ENCODE results near the gene SMAD2.
"Not testable (repeated sequence)": the region's sequence is repeated elsewhere in the genome, so short reads cannot be mapped to it uniquely, and the experiment has no call there.

SMAD2 gene

GRCh38 chr18:47829831-47830230 lies 100.6 kb downstream of the SMAD2 start:
- H3K36me3 ChIP-seq (replicated peaks; ENCODE audit: low read depth, low read length): peaks cover 59% of the 10 kb centered on the region
- H4K20me1 ChIP-seq (ENCODE audit: insufficient read depth, low read length): no peaks in the 10 kb centered on the region
- no peak overlapping the region for H3K4me3 ChIP-seq (ENCODE audit: low read length)
- no peaks in the 10 kb centered on the region for H3K4me1 ChIP-seq (ENCODE audit: low read length)
- TF ChIP-seq EZH2phosphoT487 (IDR thresholded peaks at IDR 0.05; ENCODE audit: low read depth): no peak
- no peak for TF ChIP-seq CTCF (IDR thresholded peaks at IDR 0.05; ENCODE audit: low read depth, low read length)
- no peak overlapping the region for H3K27ac ChIP-seq (ENCODE audit: low read length)
- H3K9ac ChIP-seq (ENCODE audit: low read length): no peak overlapping the region
- no peak overlapping the region for H2AFZ ChIP-seq (ENCODE audit: low read depth, low read length)
- H3K79me2 ChIP-seq (ENCODE audit: low read length): no peaks in the 10 kb centered on the region
- H3K27me3 ChIP-seq (ENCODE audit: low read depth, low read length): no peaks in the 10 kb centered on the region
- H3K9me3 ChIP-seq (ENCODE audit: insufficient read depth, low read length): no peaks in the 10 kb centered on the region
- no peak overlapping the region for H3K4me2 ChIP-seq (ENCODE audit: low read length)

GRCh38 chr18:47828031-47828430 lies 102.4 kb downstream of the SMAD2 start:
- H3K36me3 ChIP-seq (replicated peaks; ENCODE audit: low read depth, low read length): peaks cover 48% of the 10 kb centered on the region
- not testable (repeated sequence) for H3K9ac ChIP-seq (ENCODE audit: low read length); H4K20me1 ChIP-seq (ENCODE audit: insufficient read depth, low read length); H2AFZ ChIP-seq (ENCODE audit: low read depth, low read length); H3K4me3 ChIP-seq (ENCODE audit: low read length); H3K4me1 ChIP-seq (ENCODE audit: low read length); H3K79me2 ChIP-seq (ENCODE audit: low read length); H3K27ac ChIP-seq (ENCODE audit: low read length); H3K9me3 ChIP-seq (ENCODE audit: insufficient read depth, low read length); H3K4me2 ChIP-seq (ENCODE audit: low read length); H3K27me3 ChIP-seq (ENCODE audit: low read depth, low read length)

- H2AFZ ChIP-seq (ENCODE audit: low read depth, low read length): no peak overlapping the region
- no peak overlapping the region for H3K9ac ChIP-seq (ENCODE audit: low read length)
- H3K27ac ChIP-seq (ENCODE audit: low read length): no peak overlapping the region
- H3K4me1 ChIP-seq (ENCODE audit: low read length): no peaks in the 10 kb centered on the region
- no peaks in the 10 kb centered on the region for H4K20me1 ChIP-seq (ENCODE audit: insufficient read depth, low read length)
- peaks cover 41% of the 10 kb centered on the region for H3K36me3 ChIP-seq (replicated peaks; ENCODE audit: low read depth, low read length)
- H3K79me2 ChIP-seq (ENCODE audit: low read length): no peaks in the 10 kb centered on the region
- TF ChIP-seq EZH2phosphoT487 (IDR thresholded peaks at IDR 0.05; ENCODE audit: low read depth) (no peak), CTCF (IDR thresholded peaks at IDR 0.05; ENCODE audit: low read depth, low read length) (no peak)
- no peak overlapping the region for H3K4me2 ChIP-seq (ENCODE audit: low read length)
- no peaks in the 10 kb centered on the region for H3K9me3 ChIP-seq (ENCODE audit: insufficient read depth, low read length)
- H3K4me3 ChIP-seq (ENCODE audit: low read length): no peak overlapping the region
- no peaks in the 10 kb centered on the region for H3K27me3 ChIP-seq (ENCODE audit: low read depth, low read length)
These were observed 104.0 kb downstream of the SMAD2 start for GRCh38 chr18:47826157-47827074.

GRCh38 chr18:47821314-47821713 lies 109.1 kb downstream of the SMAD2 start:
- no peak for TF ChIP-seq EZH2phosphoT487 (IDR thresholded peaks at IDR 0.05; ENCODE audit: low read depth)
- TF ChIP-seq CTCF (IDR thresholded peaks at IDR 0.05; ENCODE audit: low read depth, low read length): no peak

More at GRCh38 chr18:47821314-47821713, 109.1 kb downstream of the SMAD2 start:
- H3K4me2 ChIP-seq (ENCODE audit: low read length): no peak overlapping the region
- no peaks in the 10 kb centered on the region for H3K79me2 ChIP-seq (ENCODE audit: low read length)
- no peaks in the 10 kb centered on the region for H3K4me1 ChIP-seq (ENCODE audit: low read length)
- H3K9me3 ChIP-seq (ENCODE audit: insufficient read depth, low read length): no peaks in the 10 kb centered on the region
- H3K36me3 ChIP-seq (replicated peaks; ENCODE audit: low read depth, low read length): peaks cover 12% of the 10 kb centered on the region
- H4K20me1 ChIP-seq (ENCODE audit: insufficient read depth, low read length): no peaks in the 10 kb centered on the region
- no peak overlapping the region for H3K4me3 ChIP-seq (ENCODE audit: low read length)
- H3K9ac ChIP-seq (ENCODE audit: low read length): no peak overlapping the region
- H3K27me3 ChIP-seq (ENCODE audit: low read depth, low read length): no peaks in the 10 kb centered on the region
- H3K27ac ChIP-seq (ENCODE audit: low read length): no peak overlapping the region
- H2AFZ ChIP-seq (ENCODE audit: low read depth, low read length): no peak overlapping the region
